Astrocyte (in vitro differentiated cells and primary cell): ENCODE measurements around the gene HLA-A.

Experiments
- EZH2 ChIP-seq: IDR thresholded peaks from 2 replicates; pipeline ENCODE4 v1.6.1; 2012; ENCODE audit warnings: mild to moderate bottlenecking, low read length, inconsistent platforms; ENCODE audit not compliant: insufficient read depth
- TF ChIP-seq, protein P1 (sequence below): IDR thresholded peaks from 2 replicates; pipeline ENCODE4 v1.5.1; 2011; ENCODE audit warnings: low read depth, mild to moderate bottlenecking, inconsistent platforms, low read length, moderate library complexity; ENCODE audit not compliant: insufficient read depth

DNA sequence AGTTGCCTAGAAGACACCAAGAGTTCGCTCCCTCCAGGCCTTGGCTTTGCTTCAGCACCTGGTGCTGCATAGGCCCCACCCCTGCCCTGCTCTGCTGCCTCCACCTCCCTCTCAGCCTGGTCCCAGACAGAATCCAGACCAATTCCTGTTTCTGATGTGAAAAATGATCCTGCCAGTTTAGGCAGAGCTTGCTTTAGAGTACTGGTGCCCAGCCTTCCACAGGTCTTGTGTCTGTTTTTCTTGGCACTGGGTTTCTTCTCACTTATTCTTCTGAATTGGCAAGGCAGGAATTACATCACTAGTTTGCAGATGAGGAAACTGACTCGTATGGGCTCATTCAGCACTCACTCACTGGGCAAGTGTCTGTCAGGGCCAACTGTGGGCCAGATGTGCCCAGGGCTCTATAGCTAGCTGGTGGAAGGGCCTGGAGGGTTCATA, 53.0 kb downstream of the HLA-A start:
- TF ChIP-seq, protein P1, sequence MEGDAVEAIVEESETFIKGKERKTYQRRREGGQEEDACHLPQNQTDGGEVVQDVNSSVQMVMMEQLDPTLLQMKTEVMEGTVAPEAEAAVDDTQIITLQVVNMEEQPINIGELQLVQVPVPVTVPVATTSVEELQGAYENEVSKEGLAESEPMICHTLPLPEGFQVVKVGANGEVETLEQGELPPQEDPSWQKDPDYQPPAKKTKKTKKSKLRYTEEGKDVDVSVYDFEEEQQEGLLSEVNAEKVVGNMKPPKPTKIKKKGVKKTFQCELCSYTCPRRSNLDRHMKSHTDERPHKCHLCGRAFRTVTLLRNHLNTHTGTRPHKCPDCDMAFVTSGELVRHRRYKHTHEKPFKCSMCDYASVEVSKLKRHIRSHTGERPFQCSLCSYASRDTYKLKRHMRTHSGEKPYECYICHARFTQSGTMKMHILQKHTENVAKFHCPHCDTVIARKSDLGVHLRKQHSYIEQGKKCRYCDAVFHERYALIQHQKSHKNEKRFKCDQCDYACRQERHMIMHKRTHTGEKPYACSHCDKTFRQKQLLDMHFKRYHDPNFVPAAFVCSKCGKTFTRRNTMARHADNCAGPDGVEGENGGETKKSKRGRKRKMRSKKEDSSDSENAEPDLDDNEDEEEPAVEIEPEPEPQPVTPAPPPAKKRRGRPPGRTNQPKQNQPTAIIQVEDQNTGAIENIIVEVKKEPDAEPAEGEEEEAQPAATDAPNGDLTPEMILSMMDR = no peak
- no peak for TF ChIP-seq EZH2
